ENCODE measurements around the gene CHCHD3. TPM values are rescaled to one million over a fixed set of nuclear protein-coding genes. Genes with fewer than 3 reads are reported as not detected.

CHCHD3 gene
- total RNA-seq, 2 experiments from 2014 or later, result 83.5 to 83.8 TPM

GRCh38 chr7:132941428-132941827, 140.5 kb downstream of the CHCHD3 start:
- H2AFZ ChIP-seq (ENCODE audit: low read length), result no peak overlapping the region
- no TSS peak for BruUV-seq (replicated peaks)
- H4K20me1 ChIP-seq (ENCODE audit: insufficient read depth, low read length), result no peaks in the 10 kb centered on the region
- H3K79me2 ChIP-seq (ENCODE audit: insufficient read depth, low read depth, low read length), result no peaks in the 10 kb centered on the region; the same call in 1 of the 2 replicates
- DNase-seq (ENCODE audit: low spot score), result no peak
- H3K36me3 ChIP-seq (ENCODE audit: insufficient read depth, low read length), result peaks cover 3% of the 10 kb centered on the region
- no peak overlapping the region for H3K27ac ChIP-seq (ENCODE audit: low read depth, low read length, poor library complexity, severe bottlenecking)
- no peak overlapping the region for H3K4me2 ChIP-seq (ENCODE audit: low read length)
- TF ChIP-seq CTCF (conservative IDR thresholded peaks at IDR 0.05; ENCODE audit: low read length), result no peak
- no peak for TF ChIP-seq EZH2phosphoT487 (IDR thresholded peaks at IDR 0.05; ENCODE audit: borderline replicate concordance, low read depth, low read length)
- ChIA-PET POLR2A (interaction anchor here (0.8 kb wide), 1 partner anchor 10 kb away, joined by 3 read pairs; no protein-coding TSS in a partner anchor), CTCF (ENCODE audit: unreplicated experiment) (interaction anchor here (1.1 kb wide), 1 partner anchor 190 kb away, joined by 3 read pairs; no protein-coding TSS in a partner anchor)
- no peaks in the 10 kb centered on the region for H3K4me1 ChIP-seq (ENCODE audit: insufficient read depth, low read length, poor library complexity, severe bottlenecking)
- no peaks in the 10 kb centered on the region for H3K9me3 ChIP-seq (ENCODE audit: low read length)
- no peak overlapping the region for H3K4me3 ChIP-seq (ENCODE audit: low read depth, low read length, poor library complexity, severe bottlenecking)
- H3K9me2 ChIP-seq (ENCODE audit: insufficient read depth, low read length), result no peaks in the 10 kb centered on the region
- intact Hi-C loops (cut with micrococcal nuclease; ENCODE audit: unreplicated experiment), result no loop called here

- Histone ChIP-seq H3K27ac (ENCODE audit: low read depth, low read length, poor library complexity, severe bottlenecking) (no peak overlapping the region), H3K36me3 (ENCODE audit: insufficient read depth, low read length) (peaks cover 11% of the 10 kb centered on the region), H3K79me2 (ENCODE audit: insufficient read depth, low read depth, low read length) (no peaks in the 10 kb centered on the region; the same call in 1 of the 2 replicates), H3K4me3 (ENCODE audit: low read depth, low read length, poor library complexity, severe bottlenecking) (no peak overlapping the region), H2AFZ (ENCODE audit: low read length) (no peak overlapping the region), H4K20me1 (ENCODE audit: insufficient read depth, low read length) (no peaks in the 10 kb centered on the region), H3K9me3 (ENCODE audit: low read length) (0 out of 2 replicates have a peak, but pooled peaks cover 5% of the 10 kb centered on the region), H3K9me2 (ENCODE audit: insufficient read depth, low read length) (no peaks in the 10 kb centered on the region), H3K4me1 (ENCODE audit: insufficient read depth, low read length, poor library complexity, severe bottlenecking) (no peaks in the 10 kb centered on the region), H3K4me2 (ENCODE audit: low read length) (no peak overlapping the region)
- no TSS peak for BruUV-seq (replicated peaks)
- no peak for TF ChIP-seq EZH2phosphoT487 (IDR thresholded peaks at IDR 0.05; ENCODE audit: borderline replicate concordance, low read depth, low read length)
- no peak for TF ChIP-seq CTCF (conservative IDR thresholded peaks at IDR 0.05; ENCODE audit: low read length)
- intact Hi-C loops (cut with micrococcal nuclease; ENCODE audit: unreplicated experiment), result no loop called here
- CTCF ChIA-PET (ENCODE audit: unreplicated experiment), result no interaction called here
- POLR2A ChIA-PET, result interaction anchor here (0.7 to 0.9 kb wide), 2 partner anchors 9 to 100 kb away, joined by 3 read pairs; no protein-coding TSS in a partner anchor
- no peak for DNase-seq (ENCODE audit: low spot score)
Observed at GRCh38 chr7:132940084-132940483, 141.8 kb downstream of the CHCHD3 start.

GRCh38 chr7:132939495-132939894, 142.4 kb downstream of the CHCHD3 start:
- Histone ChIP-seq H3K9me2 (ENCODE audit: insufficient read depth, low read length) (no peaks in the 10 kb centered on the region), H2AFZ (ENCODE audit: low read length) (no peak overlapping the region), H3K36me3 (ENCODE audit: insufficient read depth, low read length) (peaks cover 14% of the 10 kb centered on the region), H3K4me2 (ENCODE audit: low read length) (no peak overlapping the region), H3K79me2 (ENCODE audit: insufficient read depth, low read depth, low read length) (no peaks in the 10 kb centered on the region; the same call in 1 of the 2 replicates), H3K4me3 (ENCODE audit: low read depth, low read length, poor library complexity, severe bottlenecking) (no peak overlapping the region), H3K27ac (ENCODE audit: low read depth, low read length, poor library complexity, severe bottlenecking) (no peak overlapping the region), H3K4me1 (ENCODE audit: insufficient read depth, low read length, poor library complexity, severe bottlenecking) (no peaks in the 10 kb centered on the region), H4K20me1 (ENCODE audit: insufficient read depth, low read length) (no peaks in the 10 kb centered on the region), H3K9me3 (ENCODE audit: low read length) (0 out of 2 replicates have a peak, but pooled peaks cover 5% of the 10 kb centered on the region)
- CTCF ChIA-PET (ENCODE audit: unreplicated experiment), result no interaction called here
- TF ChIP-seq EZH2phosphoT487 (IDR thresholded peaks at IDR 0.05; ENCODE audit: borderline replicate concordance, low read depth, low read length), result no peak
- POLR2A ChIA-PET, result interaction anchor here (0.7 to 0.9 kb wide), 3 partner anchors 9 to 101 kb away, joined by 3 read pairs; no protein-coding TSS in a partner anchor
- intact Hi-C loops (cut with micrococcal nuclease; ENCODE audit: unreplicated experiment), result no loop called here
- DNase-seq (ENCODE audit: low spot score), result no peak
- no TSS peak for BruUV-seq (replicated peaks)
